Measurements from ENCODE around the gene BSN.

Gene BSN

GRCh38 chr3:49647741-49648140 lies 93.5 kb downstream of the BSN start:
- TF ChIP-seq ZFX (IDR thresholded peaks at IDR 0.05; ENCODE audit: borderline replicate concordance) (no peak), CTCF (IDR thresholded peaks at IDR 0.05) (no peak)
- no peak overlapping the region for H3K27ac ChIP-seq

GRCh38 chr3:49648354-49649019 lies 94.2 kb downstream of the BSN start:
- no peak overlapping the region for H3K27ac ChIP-seq
- TF ChIP-seq ZFX (IDR thresholded peaks at IDR 0.05; ENCODE audit: borderline replicate concordance) (no peak), CTCF (IDR thresholded peaks at IDR 0.05) (no peak)

GRCh38 chr3:49649576-49649975 lies 95.3 kb downstream of the BSN start:
- H3K27ac ChIP-seq = no peak overlapping the region
- TF ChIP-seq ZFX (IDR thresholded peaks at IDR 0.05; ENCODE audit: borderline replicate concordance) (no peak), CTCF (IDR thresholded peaks at IDR 0.05) (no peak)

- TF ChIP-seq ZFX (IDR thresholded peaks at IDR 0.05; ENCODE audit: borderline replicate concordance) = no peak
- no peak for TF ChIP-seq CTCF (IDR thresholded peaks at IDR 0.05)
Measured at GRCh38 chr3:49650177-49650576, 95.9 kb downstream of the BSN start.

DNA sequence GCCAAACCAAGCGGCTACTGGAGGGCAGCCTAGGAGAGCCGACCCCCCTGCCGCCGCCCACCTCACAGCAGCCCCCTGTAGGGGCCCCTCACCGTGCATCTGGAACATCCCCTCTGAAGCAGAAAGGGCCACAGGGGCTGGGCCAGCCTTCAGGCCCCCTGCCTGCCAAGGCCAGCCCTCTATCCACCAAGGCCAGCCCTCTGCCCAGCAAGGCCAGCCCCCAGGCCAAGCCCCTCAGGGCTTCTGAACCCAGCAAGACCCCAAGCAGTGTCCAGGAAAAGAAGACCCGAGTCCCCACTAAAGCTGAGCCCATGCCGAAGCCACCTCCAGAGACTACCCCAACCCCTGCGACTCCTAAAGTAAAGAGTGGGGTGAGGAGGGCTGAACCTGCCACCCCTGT lies 96.4 kb downstream of the BSN start:
- no peak for TF ChIP-seq ZFX (IDR thresholded peaks at IDR 0.05; ENCODE audit: borderline replicate concordance)
- no peak for TF ChIP-seq CTCF (IDR thresholded peaks at IDR 0.05)
- H3K27ac ChIP-seq = no peak overlapping the region

More at GRCh38 chr3:49650177-49650576, 95.9 kb downstream of the BSN start:
- H3K27ac ChIP-seq = no peak overlapping the region

DNA sequence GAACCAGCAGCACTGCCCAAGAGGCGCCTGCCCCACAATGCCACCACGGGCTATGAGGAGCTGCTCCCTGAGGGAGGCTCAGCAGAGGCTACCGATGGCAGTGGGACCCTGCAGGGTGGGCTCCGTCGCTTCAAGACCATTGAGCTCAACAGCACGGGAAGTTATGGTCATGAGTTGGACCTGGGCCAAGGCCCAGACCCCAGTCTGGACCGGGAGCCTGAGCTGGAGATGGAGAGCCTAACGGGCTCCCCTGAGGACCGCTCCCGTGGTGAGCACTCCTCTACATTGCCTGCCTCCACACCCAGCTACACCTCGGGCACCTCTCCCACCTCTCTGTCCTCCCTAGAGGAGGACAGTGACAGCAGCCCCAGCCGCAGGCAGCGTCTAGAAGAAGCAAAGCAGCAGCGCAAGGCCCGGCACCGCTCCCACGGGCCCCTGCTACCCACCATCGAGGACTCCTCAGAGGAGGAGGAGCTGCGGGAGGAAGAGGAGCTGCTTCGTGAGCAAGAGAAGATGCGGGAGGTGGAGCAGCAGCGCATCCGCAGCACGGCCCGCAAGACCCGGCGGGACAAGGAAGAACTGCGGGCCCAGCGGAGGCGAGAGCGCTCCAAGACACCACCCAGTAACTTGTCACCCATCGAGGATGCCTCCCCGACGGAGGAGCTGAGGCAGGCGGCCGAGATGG lies 98.1 kb downstream of the BSN start:
- H3K27ac ChIP-seq = no peak overlapping the region
- TF ChIP-seq ZFX (IDR thresholded peaks at IDR 0.05; ENCODE audit: borderline replicate concordance) = no peak
- no peak for TF ChIP-seq CTCF (IDR thresholded peaks at IDR 0.05)

GRCh38 chr3:49652903-49653415 lies 98.7 kb downstream of the BSN start:
- no peak for TF ChIP-seq ZFX (IDR thresholded peaks at IDR 0.05; ENCODE audit: borderline replicate concordance)
- no peak for TF ChIP-seq CTCF (IDR thresholded peaks at IDR 0.05)
- no peak overlapping the region for H3K27ac ChIP-seq

Data from 22Rv1 (cell line).